H1 (cell line): Measurements from ENCODE around the gene BPI.

Experiments
- EGR1 ChIP-seq: IDR thresholded peaks from 2 replicates; pipeline ENCODE4 v1.6.1; 2011; ENCODE audit warnings: low read depth, low read length, borderline replicate concordance
- EZH2 ChIP-seq: fragments of 200-600 bp; sonication (generic); IDR thresholded peaks from 2 replicates; pipeline ENCODE4 v1.7.1; 2012; ENCODE audit warnings: low read depth, mild to moderate bottlenecking, moderate library complexity, low read length, inconsistent platforms; ENCODE audit not compliant: severe bottlenecking
- MAFK ChIP-seq: IDR thresholded peaks from 2 replicates; pipeline ENCODE4 v1.6.1; 2012; ENCODE audit warnings: low read depth, mild to moderate bottlenecking, improper control_type of control experiment, low read length
- TEAD4 ChIP-seq: IDR thresholded peaks from 2 replicates; pipeline ENCODE4 v1.6.1; 2012; ENCODE audit warnings: low read depth, low read length, inconsistent platforms, mixed read lengths
- TF ChIP-seq, protein P1 (sequence below), 3 experiments: IDR thresholded peaks; 1 replicate in 2 of 3; 2 replicates in 1 of 3; pipeline versions ENCODE4 v1.5.1 to v1.6.1; 2011; ENCODE audit warnings: low read length in 3 of 3, mild to moderate bottlenecking in 3 of 3, inconsistent platforms in 2 of 3, low read depth in 1 of 3, moderate library complexity in 1 of 3; ENCODE audit not compliant: insufficient read depth in 1 of 3; ENCODE audit errors: control extremely low read depth in 1 of 3

DNA sequence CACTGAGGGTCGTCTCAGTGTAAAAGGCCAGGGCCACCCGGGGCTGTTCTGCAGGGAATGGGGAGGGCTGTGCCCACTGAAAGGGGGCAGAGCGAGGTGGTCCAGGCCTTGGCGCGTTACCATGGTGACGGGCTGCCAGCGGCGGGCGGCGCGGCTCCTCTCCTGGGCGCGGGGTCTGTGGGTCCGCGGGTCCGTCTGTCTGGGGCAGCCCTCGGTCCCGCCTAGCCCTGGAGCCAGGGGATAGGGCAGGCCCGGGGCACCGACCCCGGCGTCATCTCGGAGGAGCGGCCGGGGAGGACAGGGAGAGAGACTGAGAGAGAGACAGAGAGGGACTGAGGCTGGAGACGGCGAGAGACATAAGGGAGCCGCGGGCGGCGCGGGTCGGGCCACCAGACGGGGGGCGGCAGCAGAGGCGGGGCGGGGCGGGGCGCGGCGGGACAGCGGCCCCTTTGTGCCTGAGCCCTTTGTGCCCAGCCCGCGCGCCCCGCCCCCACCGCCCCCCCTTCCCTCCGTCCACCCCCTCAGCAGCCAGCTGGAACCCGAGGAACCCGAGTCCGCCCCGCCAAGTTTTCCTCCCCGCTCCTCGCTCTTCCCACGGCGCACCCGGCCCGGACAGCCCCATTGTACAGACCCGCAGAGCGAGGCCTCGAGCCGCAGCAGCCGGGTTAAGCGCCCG lies 43.4 kb upstream of the BPI start, which contains the start of gene KIAA1755:
- no peak for TF ChIP-seq EZH2
- no peak for TF ChIP-seq TEAD4
- TF ChIP-seq, protein P1, sequence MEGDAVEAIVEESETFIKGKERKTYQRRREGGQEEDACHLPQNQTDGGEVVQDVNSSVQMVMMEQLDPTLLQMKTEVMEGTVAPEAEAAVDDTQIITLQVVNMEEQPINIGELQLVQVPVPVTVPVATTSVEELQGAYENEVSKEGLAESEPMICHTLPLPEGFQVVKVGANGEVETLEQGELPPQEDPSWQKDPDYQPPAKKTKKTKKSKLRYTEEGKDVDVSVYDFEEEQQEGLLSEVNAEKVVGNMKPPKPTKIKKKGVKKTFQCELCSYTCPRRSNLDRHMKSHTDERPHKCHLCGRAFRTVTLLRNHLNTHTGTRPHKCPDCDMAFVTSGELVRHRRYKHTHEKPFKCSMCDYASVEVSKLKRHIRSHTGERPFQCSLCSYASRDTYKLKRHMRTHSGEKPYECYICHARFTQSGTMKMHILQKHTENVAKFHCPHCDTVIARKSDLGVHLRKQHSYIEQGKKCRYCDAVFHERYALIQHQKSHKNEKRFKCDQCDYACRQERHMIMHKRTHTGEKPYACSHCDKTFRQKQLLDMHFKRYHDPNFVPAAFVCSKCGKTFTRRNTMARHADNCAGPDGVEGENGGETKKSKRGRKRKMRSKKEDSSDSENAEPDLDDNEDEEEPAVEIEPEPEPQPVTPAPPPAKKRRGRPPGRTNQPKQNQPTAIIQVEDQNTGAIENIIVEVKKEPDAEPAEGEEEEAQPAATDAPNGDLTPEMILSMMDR (IDR thresholded peaks at IDR 0.05; ENCODE audit: control extremely low read depth in 1 of 3, insufficient read depth in 1 of 3, low read depth in 1 of 3, low read length in 3 of 3), result no peak
- no peak for TF ChIP-seq EGR1
- TF ChIP-seq MAFK, result no peak
